HG02884 (cell line): ENCODE data around the gene GRIN3A.

ENCODE experiments used
- ATAC-seq: cut with Tn5 transposase; IDR thresholded peaks from one replicate; pipeline ENCODE4 v1.9.1; 2021; ENCODE audit warnings: mild to moderate bottlenecking, moderate library complexity; ENCODE audit not compliant: unreplicated experiment

The GRIN3A gene

GRCh38 chr9:101533334-101534204 lies 204.9 kb downstream of the GRIN3A start, which contains the start of gene RNF20:
RNF20 (plus strand) TSS chr9:101533853; CDS start chr9:101535424, 1,571 bp downstream.
- peak; percentile 95 for ATAC-seq

DNA sequence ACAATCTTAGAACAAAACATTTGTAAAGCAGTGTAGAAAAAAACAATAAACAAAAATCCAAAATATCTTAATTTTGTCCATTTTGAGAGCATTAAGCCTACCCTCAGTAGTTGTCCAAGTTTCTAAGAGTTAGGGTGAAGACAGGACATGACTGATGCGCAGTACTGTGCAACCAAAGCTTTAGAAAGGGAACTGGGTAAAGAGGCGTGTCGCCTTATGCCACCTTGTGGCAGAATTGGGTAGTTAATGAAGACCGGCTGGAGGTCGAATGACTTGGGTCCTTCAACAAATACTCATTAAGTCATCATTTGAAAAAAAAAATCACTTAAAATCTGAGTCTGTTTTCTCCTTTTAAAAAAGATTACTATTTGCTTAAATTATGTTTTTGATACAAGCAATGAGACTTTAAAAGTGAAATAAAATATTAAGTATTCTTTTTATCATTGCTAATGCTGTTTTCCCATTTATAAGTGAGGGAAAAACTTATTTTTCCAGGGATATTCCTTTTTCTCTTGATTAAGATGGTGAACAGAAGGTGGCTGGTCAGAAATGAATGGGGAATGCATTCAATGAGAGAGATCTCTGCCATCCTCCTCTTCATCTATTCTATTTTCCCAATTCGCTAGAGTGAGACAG lies 208.3 kb downstream of the GRIN3A start:
- ATAC-seq, result peak; percentile 41

DNA sequence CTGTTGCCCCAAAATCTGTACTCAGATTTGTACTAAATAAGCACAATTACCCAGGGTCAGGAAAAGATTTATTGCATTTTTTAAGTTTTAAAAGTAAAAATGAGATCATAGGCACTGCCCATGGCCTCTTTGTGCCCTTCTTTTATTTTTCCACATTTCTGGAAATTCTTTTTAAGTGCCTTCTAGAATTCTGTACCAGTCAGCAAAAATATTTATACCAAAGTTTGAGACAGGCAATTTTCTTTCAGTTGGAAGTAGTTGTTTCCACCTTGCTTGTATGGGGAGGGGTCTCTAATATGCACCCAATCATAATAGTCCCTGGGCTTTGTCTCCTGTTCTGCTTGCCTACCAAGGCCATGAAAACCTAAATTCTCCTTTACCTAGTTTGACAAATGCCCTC lies 210.4 kb downstream of the GRIN3A start:
- no peak for ATAC-seq

DNA sequence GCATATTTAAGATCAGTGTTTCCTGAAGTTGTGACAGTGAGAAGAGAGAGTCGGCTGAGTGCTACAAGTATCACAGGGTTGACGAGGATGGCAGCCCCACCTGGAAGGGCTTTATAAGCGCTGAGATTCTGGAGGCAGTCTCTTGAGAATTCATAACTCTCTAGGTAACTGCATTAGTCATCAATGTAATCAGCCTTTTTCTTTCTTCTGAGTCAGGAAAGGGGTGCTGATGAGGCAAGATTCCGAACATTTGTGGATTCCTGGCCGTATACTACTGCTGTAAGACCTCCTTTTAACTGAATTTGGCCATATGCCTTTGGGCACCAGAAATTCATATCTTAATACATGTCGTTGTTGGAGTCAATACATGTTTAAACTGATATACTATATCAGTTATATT lies 211.4 kb downstream of the GRIN3A start:
- no peak for ATAC-seq

GRCh38 chr9:101524371-101524770 lies 214.1 kb downstream of the GRIN3A start:
- ATAC-seq, result no peak
